Neural progenitor cell (in vitro differentiated cells): ENCODE results near the gene VCAN.

Source experiments
- EZH2 ChIP-seq: fragments of 200-600 bp; sonication (generic); IDR thresholded peaks from 2 replicates; pipeline ENCODE4 v1.6.1; 2017; ENCODE audit warnings: antibody characterized with exemption, mild to moderate bottlenecking, moderate library complexity
- TF ChIP-seq, protein P1 (sequence below): fragments of 200-600 bp; sonication (generic); IDR thresholded peaks from 2 replicates; pipeline ENCODE4 v1.5.1; 2017; ENCODE audit warnings: antibody characterized with exemption, mild to moderate bottlenecking

DNA sequence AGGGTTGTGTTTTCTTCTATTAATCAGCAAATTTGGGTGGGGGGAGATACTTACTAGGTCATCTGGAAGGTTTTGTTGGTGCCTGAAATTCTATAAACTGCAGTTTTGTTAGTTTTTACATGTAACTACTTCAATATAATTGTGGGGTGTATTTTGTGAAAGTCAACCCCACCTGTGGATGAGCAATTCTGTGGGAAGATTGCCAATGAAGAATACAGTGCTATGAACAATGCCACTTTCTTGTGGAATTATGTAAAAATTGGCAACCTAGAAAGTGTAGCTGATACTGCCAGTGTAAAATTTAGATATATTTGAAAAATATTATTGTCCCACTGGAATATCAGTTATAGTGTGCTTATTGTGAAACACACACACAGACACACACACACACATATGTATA, 80.7 kb downstream of the VCAN start:
- TF ChIP-seq, protein P1, sequence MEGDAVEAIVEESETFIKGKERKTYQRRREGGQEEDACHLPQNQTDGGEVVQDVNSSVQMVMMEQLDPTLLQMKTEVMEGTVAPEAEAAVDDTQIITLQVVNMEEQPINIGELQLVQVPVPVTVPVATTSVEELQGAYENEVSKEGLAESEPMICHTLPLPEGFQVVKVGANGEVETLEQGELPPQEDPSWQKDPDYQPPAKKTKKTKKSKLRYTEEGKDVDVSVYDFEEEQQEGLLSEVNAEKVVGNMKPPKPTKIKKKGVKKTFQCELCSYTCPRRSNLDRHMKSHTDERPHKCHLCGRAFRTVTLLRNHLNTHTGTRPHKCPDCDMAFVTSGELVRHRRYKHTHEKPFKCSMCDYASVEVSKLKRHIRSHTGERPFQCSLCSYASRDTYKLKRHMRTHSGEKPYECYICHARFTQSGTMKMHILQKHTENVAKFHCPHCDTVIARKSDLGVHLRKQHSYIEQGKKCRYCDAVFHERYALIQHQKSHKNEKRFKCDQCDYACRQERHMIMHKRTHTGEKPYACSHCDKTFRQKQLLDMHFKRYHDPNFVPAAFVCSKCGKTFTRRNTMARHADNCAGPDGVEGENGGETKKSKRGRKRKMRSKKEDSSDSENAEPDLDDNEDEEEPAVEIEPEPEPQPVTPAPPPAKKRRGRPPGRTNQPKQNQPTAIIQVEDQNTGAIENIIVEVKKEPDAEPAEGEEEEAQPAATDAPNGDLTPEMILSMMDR: no peak
- TF ChIP-seq EZH2: no peak
